Erythroblast (primary cell): ENCODE results near the gene ZBTB49.
"Not testable (repeated sequence)": the region's sequence is repeated elsewhere in the genome, so short reads cannot be mapped to it uniquely, and the experiment has no call there.

Experiments used
- GATA1 ChIP-seq: IDR thresholded peaks from 2 replicates; pipeline ENCODE4 v1.6.1; 2011; ENCODE audit warnings: low read depth, mild to moderate bottlenecking, control low read depth, low read length, moderate library complexity
- POLR2A ChIP-seq: IDR thresholded peaks from 2 replicates; pipeline ENCODE4 v1.6.1; 2011; ENCODE audit warnings: mild to moderate bottlenecking, low read length

GRCh38 chr4:4257705-4258104 is 32.3 kb upstream of the ZBTB49 start:
- not testable (repeated sequence) for TF ChIP-seq POLR2A, GATA1
